GM19455 (cell line): ENCODE results near the gene ARAP2.
"Not testable (repeated sequence)": the region's sequence is repeated elsewhere in the genome, so short reads cannot be mapped to it uniquely, and the experiment has no call there.

Experiments used
- ATAC-seq: cut with Tn5 transposase; IDR thresholded peaks from one replicate; pipeline ENCODE4 v1.9.1; 2021; ENCODE audit not compliant: unreplicated experiment

The ARAP2 gene

GRCh38 chr4:36192922-36193321, 51.4 kb downstream of the ARAP2 start:
- ATAC-seq: no peak

GRCh38 chr4:36189511-36190226, 54.6 kb downstream of the ARAP2 start:
- no peak for ATAC-seq

- no peak for ATAC-seq
Observed at GRCh38 chr4:36187723-36188333, 56.5 kb downstream of the ARAP2 start.

- ATAC-seq: no peak
Observed at GRCh38 chr4:36183665-36184393, 60.5 kb downstream of the ARAP2 start.

GRCh38 chr4:36183232-36183631, 61.1 kb downstream of the ARAP2 start:
- no peak for ATAC-seq

- not testable (repeated sequence) for ATAC-seq
Observed at GRCh38 chr4:36182315-36182714, 62.0 kb downstream of the ARAP2 start.

- ATAC-seq: no peak
Observed at GRCh38 chr4:36180206-36180605, 64.1 kb downstream of the ARAP2 start.

GRCh38 chr4:36178484-36178883, 65.8 kb downstream of the ARAP2 start:
- no peak for ATAC-seq

- ATAC-seq: no peak
Observed at GRCh38 chr4:36177946-36178345, 66.4 kb downstream of the ARAP2 start.

- ATAC-seq: no peak
Observed at GRCh38 chr4:36174570-36174969, 69.7 kb downstream of the ARAP2 start.

GRCh38 chr4:36173905-36174304, 70.4 kb downstream of the ARAP2 start:
- no peak for ATAC-seq

- ATAC-seq: no peak
Observed at GRCh38 chr4:36172656-36173055, 71.7 kb downstream of the ARAP2 start.

- ATAC-seq: no peak
Observed at GRCh38 chr4:36168127-36168878, 76.0 kb downstream of the ARAP2 start.

- ATAC-seq: no peak
Observed at GRCh38 chr4:36165631-36166005, 78.7 kb downstream of the ARAP2 start.

- ATAC-seq: no peak
Observed at GRCh38 chr4:36164900-36165630, 79.2 kb downstream of the ARAP2 start.

GRCh38 chr4:36163198-36163597, 81.1 kb downstream of the ARAP2 start:
- ATAC-seq: no peak

GRCh38 chr4:36159208-36159607, 85.1 kb downstream of the ARAP2 start:
- no peak for ATAC-seq

- no peak for ATAC-seq
Observed at GRCh38 chr4:36152735-36153134, 91.6 kb downstream of the ARAP2 start.

- ATAC-seq: no peak
Observed at GRCh38 chr4:36142504-36142903, 101.8 kb downstream of the ARAP2 start.

GRCh38 chr4:36141186-36141585, 103.1 kb downstream of the ARAP2 start:
- ATAC-seq: no peak

GRCh38 chr4:36140421-36140820, 103.9 kb downstream of the ARAP2 start:
- ATAC-seq: no peak
